Articular chondrocyte of knee joint (primary cell): ENCODE data around the gene MOSPD2. TPM values are rescaled to one million over a fixed set of nuclear protein-coding genes. Genes with fewer than 3 reads are reported as not detected.

Source experiments
- total RNA-seq: library from RNA; depleted of rRNA; stranded (reverse); fragments of >200 nt; gene quantifications from 2 replicates; pipeline ENCODE4 v1.2.3, GENCODE V29; 2012

Gene MOSPD2
- total RNA-seq, result 19.2 and 22.7 TPM in 2 replicates

GRCh38 chrX:14872851-14873675 is at the start of gene MOSPD2, which contains the start of gene FANCB:
Gene MOSPD2, plus strand, starts transcription at chrX:14873421. Its CDS starts 108 bp downstream, at chrX:14873529.
Gene FANCB, minus strand, starts transcription at chrX:14873069. Its CDS starts 7,559 bp downstream, at chrX:14865510.

Other genes with a start within 250 kb of the MOSPD2 start
- gene FANCB, start 352 bp upstream of the MOSPD2 start, total RNA-seq, result 3.5 and 4.6 TPM in 2 replicates